Smooth muscle cell of the brain vasculature (primary cell): Measurements from ENCODE around the gene TRIM54.

Source experiments
- DNase-seq: peaks from one replicate; pipeline ENCODE4 v3.0.0-alpha.2; 2012; ENCODE audit warnings: low read depth, low spot score

TRIM54 gene

DNA sequence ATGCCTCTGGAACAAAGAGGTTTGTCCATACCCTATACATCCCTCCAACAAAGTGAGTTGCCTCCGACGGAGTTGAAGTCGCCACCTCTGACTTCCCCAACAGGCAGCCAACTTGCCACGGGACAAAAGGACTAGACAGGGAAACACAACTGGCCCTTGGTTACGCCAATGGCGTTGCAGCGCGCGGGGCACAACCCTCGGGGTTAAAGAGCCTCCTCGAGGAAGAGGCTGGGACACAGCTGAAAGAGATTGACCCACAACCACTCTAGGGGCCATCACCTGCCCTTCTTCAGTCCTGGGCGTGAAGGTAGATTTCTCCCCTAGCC, 73.8 kb downstream of the TRIM54 start:
- no peak for DNase-seq

DNA sequence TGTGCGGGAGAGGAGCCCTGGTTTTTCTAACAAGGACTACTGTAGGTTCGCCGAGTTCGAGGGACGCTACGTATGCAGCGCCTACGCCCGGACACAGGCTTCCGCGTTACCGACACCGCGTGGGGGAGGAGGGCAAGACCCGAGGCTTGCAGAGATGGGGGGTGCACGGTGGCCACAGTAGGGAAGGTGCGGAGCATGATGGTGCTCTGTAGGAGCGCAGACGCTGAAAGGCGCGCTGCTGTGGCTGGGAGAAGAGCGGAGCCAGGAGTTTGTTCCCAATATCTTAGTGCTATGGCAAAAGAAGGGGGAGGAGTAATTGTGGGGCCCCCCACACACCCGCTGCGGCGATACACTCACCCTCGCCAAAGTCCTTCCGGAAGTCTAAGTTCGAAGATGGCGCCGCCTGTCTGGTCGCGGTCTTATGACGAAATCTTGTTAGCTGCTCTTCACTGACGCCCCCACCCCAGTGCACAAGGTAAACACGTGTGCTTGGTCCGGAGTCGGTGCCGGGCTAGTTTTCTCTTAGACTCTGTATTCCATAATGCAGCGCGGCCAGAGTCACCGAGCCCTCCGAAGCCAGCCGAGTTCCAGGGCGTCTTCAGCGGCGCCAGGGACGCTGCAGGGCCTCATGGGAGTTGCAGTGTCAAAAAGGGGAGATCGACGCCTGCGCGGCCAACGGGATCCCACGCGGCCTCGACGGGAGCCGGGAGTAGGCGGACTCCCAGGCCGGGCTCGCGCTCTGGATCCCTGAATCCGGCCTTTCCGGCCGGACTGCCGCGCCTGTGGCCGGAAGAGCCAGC, 74.4 kb downstream of the TRIM54 start, which contains the start of gene GTF3C2:
Gene GTF3C2 (minus strand): TSS at position 383 of the 800 bp plus-strand sequence. CDS start 13,210 bp downstream, outside the sequence.
- peak; percentile 95 for DNase-seq
